Stimulated activated CD4-positive, alpha-beta T cell treated with anti-CD3 and anti-CD28 coated beads, Interleukin-12 subunit alpha, Interleukin-12 subunit beta, amount 100 ng/mL, for 4 hours (primary cell): ENCODE measurements around the gene PLPPR4.
"Not testable (repeated sequence)": the region's sequence is repeated elsewhere in the genome, so short reads cannot be mapped to it uniquely, and the experiment has no call there.

Experiments
- DNase-seq: peaks from one replicate; pipeline ENCODE4 v3.0.0-alpha.2; 2020

The PLPPR4 gene, protein sequence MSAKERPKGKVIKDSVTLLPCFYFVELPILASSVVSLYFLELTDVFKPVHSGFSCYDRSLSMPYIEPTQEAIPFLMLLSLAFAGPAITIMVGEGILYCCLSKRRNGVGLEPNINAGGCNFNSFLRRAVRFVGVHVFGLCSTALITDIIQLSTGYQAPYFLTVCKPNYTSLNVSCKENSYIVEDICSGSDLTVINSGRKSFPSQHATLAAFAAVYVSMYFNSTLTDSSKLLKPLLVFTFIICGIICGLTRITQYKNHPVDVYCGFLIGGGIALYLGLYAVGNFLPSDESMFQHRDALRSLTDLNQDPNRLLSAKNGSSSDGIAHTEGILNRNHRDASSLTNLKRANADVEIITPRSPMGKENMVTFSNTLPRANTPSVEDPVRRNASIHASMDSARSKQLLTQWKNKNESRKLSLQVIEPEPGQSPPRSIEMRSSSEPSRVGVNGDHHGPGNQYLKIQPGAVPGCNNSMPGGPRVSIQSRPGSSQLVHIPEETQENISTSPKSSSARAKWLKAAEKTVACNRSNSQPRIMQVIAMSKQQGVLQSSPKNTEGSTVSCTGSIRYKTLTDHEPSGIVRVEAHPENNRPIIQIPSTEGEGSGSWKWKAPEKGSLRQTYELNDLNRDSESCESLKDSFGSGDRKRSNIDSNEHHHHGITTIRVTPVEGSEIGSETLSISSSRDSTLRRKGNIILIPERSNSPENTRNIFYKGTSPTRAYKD

DNA sequence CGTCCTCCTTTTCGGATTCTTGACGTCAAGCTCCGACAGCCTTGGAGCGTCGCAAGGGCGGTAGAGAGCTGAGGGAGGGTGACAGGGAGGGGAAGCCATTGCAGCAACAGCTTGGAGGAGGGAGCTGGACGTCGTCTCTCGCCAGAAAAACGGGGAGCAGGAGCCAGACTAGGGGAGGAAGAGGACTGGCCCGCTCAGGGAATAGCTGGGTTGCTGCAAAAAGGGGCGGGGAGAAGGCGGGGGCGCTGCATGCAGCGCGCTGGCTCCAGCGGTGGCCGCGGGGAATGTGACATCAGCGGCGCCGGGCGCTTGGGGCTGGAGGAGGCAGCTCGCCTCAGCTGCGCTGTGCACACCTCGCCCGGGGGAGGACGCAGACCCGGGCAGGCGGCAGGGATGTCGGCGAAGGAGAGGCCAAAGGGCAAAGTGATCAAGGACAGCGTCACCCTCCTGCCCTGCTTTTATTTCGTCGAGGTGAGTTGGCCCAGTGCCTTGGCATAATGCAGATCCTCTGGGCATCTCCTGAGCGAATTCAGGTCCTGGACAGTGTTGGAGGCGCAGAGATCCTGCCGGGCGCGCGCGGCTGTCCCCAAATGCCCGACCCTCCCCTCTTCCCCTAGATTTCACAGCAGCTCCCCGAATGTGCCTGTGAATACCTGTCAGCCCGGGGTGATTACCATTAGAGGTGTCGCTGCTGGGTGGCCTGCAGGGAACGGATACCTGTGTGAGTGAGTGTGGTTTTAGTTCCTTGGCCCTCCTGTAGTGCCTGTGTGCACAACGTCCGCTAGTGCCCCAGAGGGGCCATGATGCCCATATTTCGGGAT, at the start of gene PLPPR4:
Gene PLPPR4, plus strand, starts transcription at position 292 of the 821 bp plus-strand sequence. Its CDS starts 102 bp downstream, at position 394.
- DNase-seq, result no peak

GRCh38 chr1:99216956-99217355, 47.3 kb upstream of the PLPPR4 start:
- no peak for DNase-seq

DNA sequence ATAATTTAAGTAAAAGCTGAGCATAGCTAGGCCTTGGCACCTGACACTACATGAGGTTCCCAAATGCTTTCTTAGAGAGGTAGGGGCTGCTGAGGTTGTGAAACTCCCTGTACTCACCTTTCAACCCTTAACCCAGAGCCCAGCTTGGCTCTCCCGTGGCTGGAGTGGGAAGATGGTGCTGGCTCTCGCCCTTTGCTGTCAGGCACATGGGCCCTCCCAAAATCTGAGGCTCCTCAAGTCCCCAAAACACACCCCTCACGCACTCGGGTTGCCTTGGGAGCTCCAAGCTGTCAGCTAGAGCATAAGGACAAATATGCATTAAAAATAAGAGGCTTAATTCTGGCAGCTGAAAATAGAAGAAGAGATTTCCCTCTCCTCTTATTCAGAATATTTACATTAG, 46.7 kb upstream of the PLPPR4 start:
- no peak for DNase-seq

GRCh38 chr1:99218572-99218971, 45.7 kb upstream of the PLPPR4 start:
- DNase-seq, result no peak

GRCh38 chr1:99218999-99219398, 45.3 kb upstream of the PLPPR4 start:
- no peak for DNase-seq

DNA sequence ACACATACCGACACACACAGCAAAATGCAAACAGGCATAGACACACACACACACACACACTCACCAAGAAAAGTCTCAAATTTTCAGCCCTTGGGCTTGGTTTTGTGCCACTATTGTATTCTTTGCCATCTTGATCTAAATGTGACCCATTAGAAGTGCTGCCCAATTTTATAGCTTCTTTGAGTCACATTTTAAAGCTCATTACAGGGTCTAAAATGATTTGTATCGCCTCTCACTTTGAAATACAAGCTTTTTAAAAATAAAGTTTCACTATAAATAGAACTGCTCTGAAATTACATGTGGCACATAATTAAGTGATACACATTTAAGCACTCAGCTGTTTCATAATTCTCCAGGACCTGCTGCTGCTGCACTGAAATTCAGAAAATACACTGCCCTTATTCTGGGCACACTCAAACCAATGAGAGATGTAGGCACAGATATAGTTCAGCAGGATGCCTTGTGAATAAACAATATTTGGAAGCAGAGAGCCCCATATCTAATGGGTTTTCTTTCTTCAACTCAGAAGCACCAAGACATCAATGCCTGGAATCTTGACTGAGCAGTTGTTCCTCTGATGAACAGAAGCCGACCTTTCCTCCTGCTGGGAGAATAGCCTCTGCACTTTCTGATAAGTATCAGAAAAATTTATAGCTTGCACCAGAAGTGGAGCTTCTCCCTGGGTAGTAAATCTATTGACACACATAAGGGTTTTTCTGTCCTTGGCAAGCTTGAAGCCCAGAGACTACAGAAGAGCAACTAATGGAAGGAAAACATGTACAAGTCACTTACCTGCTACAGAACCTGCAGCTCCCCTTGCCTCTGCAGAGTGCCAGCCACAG, 37.0 kb upstream of the PLPPR4 start:
- DNase-seq, result no peak

GRCh38 chr1:99228153-99228552, 36.1 kb upstream of the PLPPR4 start:
- DNase-seq, result no peak

DNA sequence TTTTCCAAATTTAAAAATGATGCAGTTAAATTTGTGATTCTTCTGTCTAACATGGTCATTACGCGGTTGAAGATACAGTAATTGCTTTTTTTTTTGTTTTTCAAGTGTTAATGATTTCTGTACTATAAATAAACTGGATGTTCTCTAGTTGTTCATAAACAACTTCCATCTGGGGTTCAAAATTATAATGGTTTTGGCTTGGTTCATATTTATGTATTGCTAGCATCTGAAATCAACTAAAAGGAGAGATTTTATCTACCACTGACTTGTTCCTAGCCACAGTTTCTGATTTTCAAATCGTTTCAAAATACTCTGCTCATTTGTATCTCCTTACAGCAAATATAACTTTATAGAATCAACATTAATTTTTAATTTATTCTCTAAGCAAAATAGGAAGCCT, 35.2 kb upstream of the PLPPR4 start:
- DNase-seq, result no peak

GRCh38 chr1:99230695-99231094, 33.6 kb upstream of the PLPPR4 start:
- no peak for DNase-seq

DNA sequence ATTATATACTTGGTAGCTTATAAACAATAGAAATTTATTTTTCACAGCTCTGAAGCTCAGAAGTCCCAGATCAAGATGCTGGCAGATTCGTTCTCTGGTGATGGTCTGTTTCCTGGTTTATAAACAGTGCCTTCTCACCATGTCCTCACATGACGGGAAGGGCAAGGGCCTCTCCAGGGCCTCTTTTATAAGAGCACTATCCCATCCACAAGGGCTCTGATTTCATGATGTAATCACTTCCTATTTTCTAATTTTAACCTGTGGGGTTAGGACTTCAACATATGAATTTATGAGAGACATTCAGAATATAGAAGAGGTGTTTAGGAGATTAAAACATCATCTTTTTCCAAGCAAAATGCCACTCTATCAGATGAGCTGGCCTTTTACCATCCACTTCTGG, 32.1 kb upstream of the PLPPR4 start:
- no peak for DNase-seq

- DNase-seq, result no peak
Measured at GRCh38 chr1:99233446-99233845, 30.8 kb upstream of the PLPPR4 start.

DNA sequence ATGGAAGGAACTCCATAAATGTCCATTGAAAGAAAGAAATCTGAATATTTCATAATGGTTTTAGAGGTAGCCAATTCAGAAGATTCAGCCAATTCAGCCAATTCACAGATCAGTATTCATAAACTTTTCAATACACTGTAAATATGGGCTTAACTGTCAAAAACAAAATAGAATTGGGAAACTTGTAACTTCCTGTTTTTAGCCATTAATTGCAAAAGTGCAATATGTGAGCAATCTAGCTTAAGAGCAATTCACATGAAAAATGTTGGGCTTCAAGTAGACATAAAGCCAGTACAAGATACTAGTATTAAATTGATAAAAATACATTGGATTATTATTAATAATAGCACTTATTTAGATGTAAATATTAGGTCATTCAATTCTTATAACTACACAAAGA, 27.5 kb upstream of the PLPPR4 start:
- DNase-seq, result no peak

DNA sequence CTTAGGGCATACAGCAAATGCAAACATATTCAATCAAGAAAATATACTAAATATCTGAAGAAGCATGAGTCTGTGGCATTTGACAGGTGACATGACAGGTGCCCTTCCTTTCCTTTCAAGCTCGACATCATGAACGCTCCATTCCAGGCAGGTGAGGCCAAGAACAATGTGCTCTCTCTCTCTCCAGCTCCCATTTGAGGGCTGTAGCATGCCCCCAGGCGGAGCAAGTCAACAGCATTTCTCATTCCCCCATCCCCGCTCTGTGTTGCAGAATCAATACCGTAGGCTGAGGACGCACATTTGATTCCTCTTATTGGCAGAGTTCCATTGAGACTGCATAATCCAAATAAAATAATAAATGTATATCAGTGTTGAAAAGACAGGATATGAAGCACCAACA, 24.6 kb upstream of the PLPPR4 start:
- no peak for DNase-seq

GRCh38 chr1:99240621-99241020, 23.7 kb upstream of the PLPPR4 start:
- DNase-seq, result no peak

DNA sequence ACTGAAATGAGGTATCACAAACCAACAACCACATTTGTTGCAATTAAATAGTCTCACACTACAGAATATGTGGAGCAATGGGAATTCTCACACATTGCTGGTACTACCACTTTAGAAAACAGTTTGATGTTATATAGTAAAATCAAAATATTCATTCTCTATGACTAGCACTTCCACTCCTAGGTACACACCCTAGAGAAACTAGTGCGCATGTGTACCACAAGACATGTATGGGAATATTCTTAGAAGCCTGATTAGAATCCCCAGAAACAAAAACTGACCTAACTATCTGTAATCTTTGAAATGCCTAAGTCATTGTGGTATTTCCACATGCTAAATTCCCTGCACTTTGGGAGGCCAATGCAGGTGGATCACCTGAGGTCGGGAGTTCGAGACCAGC, 18.1 kb upstream of the PLPPR4 start:
- DNase-seq, result no peak

GRCh38 chr1:99247199-99247598, 17.1 kb upstream of the PLPPR4 start:
- DNase-seq, result no peak

DNA sequence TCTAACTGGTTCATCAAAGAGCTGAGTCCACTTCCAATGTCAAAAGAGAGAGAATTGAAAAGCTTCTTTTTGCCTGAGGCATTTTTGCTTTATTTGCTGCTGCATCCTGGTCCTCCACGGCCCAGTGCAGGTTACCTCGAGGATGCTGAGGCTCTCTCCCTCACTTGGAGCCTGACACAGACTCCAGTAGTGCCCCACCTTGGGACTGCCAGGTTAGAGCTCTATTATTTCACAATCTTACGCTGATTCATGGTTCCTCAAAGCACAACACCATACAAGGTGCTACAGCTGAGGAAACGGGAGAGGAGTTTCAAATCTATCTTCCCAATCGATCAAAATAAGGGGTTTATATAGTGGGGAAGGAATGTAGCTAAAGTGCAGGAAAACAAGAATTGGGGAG, 13.6 kb upstream of the PLPPR4 start:
- DNase-seq, result no peak

- DNase-seq, result no peak
Measured at GRCh38 chr1:99251308-99251707, 13.0 kb upstream of the PLPPR4 start.

- no peak for DNase-seq
Measured at GRCh38 chr1:99252630-99253029, 11.7 kb upstream of the PLPPR4 start.

GRCh38 chr1:99260402-99260801, 3.9 kb upstream of the PLPPR4 start:
- DNase-seq, result not testable (repeated sequence)

DNA sequence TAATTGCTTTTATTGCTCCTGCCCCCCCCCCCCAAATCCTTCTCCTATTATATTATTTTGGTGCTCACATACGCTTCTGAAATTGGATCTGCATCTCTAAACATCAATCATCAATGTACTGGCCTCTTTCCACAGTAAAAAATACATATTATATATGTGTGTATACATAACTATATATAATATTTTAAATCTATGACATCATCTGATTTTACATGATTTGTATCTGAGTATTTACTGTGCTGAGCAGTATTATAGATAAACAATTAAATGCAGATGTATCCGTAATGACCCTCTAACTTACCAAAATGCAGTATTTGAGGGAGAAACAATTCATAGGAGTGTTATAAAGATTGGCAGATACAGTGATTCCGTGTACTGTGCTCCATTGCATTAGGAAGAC, 832 bp downstream of the PLPPR4 start:
- no peak for DNase-seq

GRCh38 chr1:99266726-99267125, 2.4 kb downstream of the PLPPR4 start:
- no peak for DNase-seq

- no peak for DNase-seq
Measured at GRCh38 chr1:99268021-99268420, 3.7 kb downstream of the PLPPR4 start.
